HG02763 (cell line): Measurements from ENCODE around the gene HTR2C.

Experiments used
- ATAC-seq: cut with Tn5 transposase; IDR thresholded peaks from one replicate; pipeline ENCODE4 v1.9.1; 2021; ENCODE audit warnings: mild to moderate bottlenecking, moderate library complexity; ENCODE audit not compliant: unreplicated experiment

HTR2C gene

DNA sequence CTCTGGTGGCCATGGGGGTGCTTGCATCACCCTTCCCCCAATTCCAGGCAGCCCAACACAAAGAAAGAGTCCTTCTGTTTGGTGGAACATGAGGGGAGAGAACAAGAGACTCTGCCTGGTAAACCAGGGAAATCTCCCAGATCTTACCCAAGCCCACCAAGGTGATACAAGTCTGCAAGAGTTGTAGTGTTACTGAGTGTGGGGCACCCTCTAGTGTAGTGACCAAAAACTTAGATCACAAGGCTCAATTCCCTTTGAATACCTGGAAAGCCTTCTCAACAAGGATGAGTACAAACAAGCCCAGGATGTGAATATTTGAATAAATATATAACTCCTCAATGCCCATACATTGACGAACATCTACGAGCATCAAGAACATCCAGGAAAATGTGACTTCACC is 368.8 kb downstream of the HTR2C start:
- ATAC-seq, result no peak
